Smooth muscle cell (in vitro differentiated cells): ENCODE results near the gene APEH. TPM values are rescaled to one million over a fixed set of nuclear protein-coding genes. Genes with fewer than 3 reads are reported as not detected.

Experiments
- DNase-seq: peaks from one replicate; lab custom pipeline; 2025; ENCODE audit not compliant: unreplicated experiment; lab: John Stamatoyannopoulos, UW
- H2AFZ ChIP-seq: fragments of 200-600 bp; sonication (generic); 2 replicates; pipeline ENCODE4 v1.6.0; 2016; ENCODE audit warnings: antibody characterized with exemption, low read depth, mild to moderate bottlenecking
- H3F3A ChIP-seq: fragments of 200-600 bp; sonication (generic); 2 replicates; pipeline ENCODE4 v1.6.0; 2017; ENCODE audit warnings: antibody characterized with exemption, low read depth
- H3K27ac ChIP-seq: fragments of 200-600 bp; sonication (generic); 2 replicates; pipeline ENCODE4 v1.5.1; 2016; ENCODE audit warnings: low read depth, mild to moderate bottlenecking
- H3K27me3 ChIP-seq: fragments of 200-600 bp; sonication (generic); 2 replicates; pipeline ENCODE4 v1.6.1; 2016; ENCODE audit warnings: low read depth, mild to moderate bottlenecking
- H3K36me3 ChIP-seq: fragments of 200-600 bp; sonication (generic); 2 replicates; pipeline ENCODE4 v1.5.1; 2016; ENCODE audit warnings: low read depth
- H3K4me1 ChIP-seq: fragments of 200-600 bp; sonication (generic); 2 replicates; pipeline ENCODE4 v1.5.1; 2016; ENCODE audit warnings: low read depth
- H3K4me2 ChIP-seq: fragments of 200-600 bp; sonication (generic); 2 replicates; pipeline ENCODE4 v1.6.0; 2016; ENCODE audit warnings: mild to moderate bottlenecking
- H3K4me3 ChIP-seq: fragments of 200-600 bp; sonication (generic); 2 replicates; pipeline ENCODE4 v1.5.1; 2016; ENCODE audit warnings: mild to moderate bottlenecking
- H3K79me2 ChIP-seq: fragments of 200-600 bp; sonication (generic); 2 replicates; pipeline ENCODE4 v1.6.0; 2016; ENCODE audit warnings: low read depth, mild to moderate bottlenecking
- H3K9ac ChIP-seq: fragments of 200-600 bp; sonication (generic); 2 replicates; pipeline ENCODE4 v1.6.0; 2016; ENCODE audit warnings: low read depth
- H3K9me3 ChIP-seq: fragments of 200-600 bp; sonication (generic); replicated peaks from 2 replicates; pipeline ENCODE4 v1.5.1; 2016; ENCODE audit warnings: low read depth
- H4K20me1 ChIP-seq: fragments of 200-600 bp; sonication (generic); 2 replicates; pipeline ENCODE4 v1.6.0; 2016; ENCODE audit warnings: low read depth
- WGBS: methylation state at CpG from one replicate; pipeline ENCODE4 v1.1.7; 2016; ENCODE audit warnings: low lambda C conversion rate; 5-methylcytosine and 5-hydroxymethylcytosine counted together
- polyA plus RNA-seq: library from polyadenylated mRNA; unstranded; fragments of >200 nt; fragmentation: Nextera tagmentation; extraction: Ambion mirVana; gene quantifications from 2 replicates; pipeline ENCODE4 v1.2.1, GENCODE V29; 2016
- total RNA-seq: library from RNA; depleted of rRNA; stranded (reverse); fragments of >200 nt; gene quantifications from 2 replicates; pipeline ENCODE4 v1.2.3, GENCODE V29; 2014
- TF ChIP-seq, protein P1 (sequence below): fragments of 200-600 bp; sonication (generic); IDR thresholded peaks from 2 replicates; pipeline ENCODE4 v1.5.1; 2017; ENCODE audit warnings: borderline replicate concordance, mild to moderate bottlenecking, antibody characterized with exemption; ENCODE audit not compliant: insufficient read depth, poor library complexity, severe bottlenecking

APEH gene
- total and polyA plus RNA-seq, 2 experiments from 2014 or later: 69.4 to 91.7 TPM

DNA sequence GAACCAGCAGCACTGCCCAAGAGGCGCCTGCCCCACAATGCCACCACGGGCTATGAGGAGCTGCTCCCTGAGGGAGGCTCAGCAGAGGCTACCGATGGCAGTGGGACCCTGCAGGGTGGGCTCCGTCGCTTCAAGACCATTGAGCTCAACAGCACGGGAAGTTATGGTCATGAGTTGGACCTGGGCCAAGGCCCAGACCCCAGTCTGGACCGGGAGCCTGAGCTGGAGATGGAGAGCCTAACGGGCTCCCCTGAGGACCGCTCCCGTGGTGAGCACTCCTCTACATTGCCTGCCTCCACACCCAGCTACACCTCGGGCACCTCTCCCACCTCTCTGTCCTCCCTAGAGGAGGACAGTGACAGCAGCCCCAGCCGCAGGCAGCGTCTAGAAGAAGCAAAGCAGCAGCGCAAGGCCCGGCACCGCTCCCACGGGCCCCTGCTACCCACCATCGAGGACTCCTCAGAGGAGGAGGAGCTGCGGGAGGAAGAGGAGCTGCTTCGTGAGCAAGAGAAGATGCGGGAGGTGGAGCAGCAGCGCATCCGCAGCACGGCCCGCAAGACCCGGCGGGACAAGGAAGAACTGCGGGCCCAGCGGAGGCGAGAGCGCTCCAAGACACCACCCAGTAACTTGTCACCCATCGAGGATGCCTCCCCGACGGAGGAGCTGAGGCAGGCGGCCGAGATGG lies 21.8 kb upstream of the APEH start:
- no peaks in the 10 kb centered on the region for H3K9me3 ChIP-seq
- no peak for DNase-seq
- no peak overlapping the region for H3K27ac ChIP-seq
- no peaks in the 10 kb centered on the region for H3K79me2 ChIP-seq
- no peaks in the 10 kb centered on the region for H3K36me3 ChIP-seq
- no peak overlapping the region for H3K9ac ChIP-seq
- H3K4me1 ChIP-seq: no peaks in the 10 kb centered on the region
- no peak overlapping the region for H2AFZ ChIP-seq
- no peaks in the 10 kb centered on the region for H3F3A ChIP-seq
- 95% methylated on average over 36 of the region's 36 CpGs for WGBS
- TF ChIP-seq, protein P1, sequence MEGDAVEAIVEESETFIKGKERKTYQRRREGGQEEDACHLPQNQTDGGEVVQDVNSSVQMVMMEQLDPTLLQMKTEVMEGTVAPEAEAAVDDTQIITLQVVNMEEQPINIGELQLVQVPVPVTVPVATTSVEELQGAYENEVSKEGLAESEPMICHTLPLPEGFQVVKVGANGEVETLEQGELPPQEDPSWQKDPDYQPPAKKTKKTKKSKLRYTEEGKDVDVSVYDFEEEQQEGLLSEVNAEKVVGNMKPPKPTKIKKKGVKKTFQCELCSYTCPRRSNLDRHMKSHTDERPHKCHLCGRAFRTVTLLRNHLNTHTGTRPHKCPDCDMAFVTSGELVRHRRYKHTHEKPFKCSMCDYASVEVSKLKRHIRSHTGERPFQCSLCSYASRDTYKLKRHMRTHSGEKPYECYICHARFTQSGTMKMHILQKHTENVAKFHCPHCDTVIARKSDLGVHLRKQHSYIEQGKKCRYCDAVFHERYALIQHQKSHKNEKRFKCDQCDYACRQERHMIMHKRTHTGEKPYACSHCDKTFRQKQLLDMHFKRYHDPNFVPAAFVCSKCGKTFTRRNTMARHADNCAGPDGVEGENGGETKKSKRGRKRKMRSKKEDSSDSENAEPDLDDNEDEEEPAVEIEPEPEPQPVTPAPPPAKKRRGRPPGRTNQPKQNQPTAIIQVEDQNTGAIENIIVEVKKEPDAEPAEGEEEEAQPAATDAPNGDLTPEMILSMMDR: no peak
- no peak overlapping the region for H3K4me2 ChIP-seq
- no peaks in the 10 kb centered on the region for H3K27me3 ChIP-seq
- H3K4me3 ChIP-seq: no peak overlapping the region
- no peaks in the 10 kb centered on the region for H4K20me1 ChIP-seq

DNA sequence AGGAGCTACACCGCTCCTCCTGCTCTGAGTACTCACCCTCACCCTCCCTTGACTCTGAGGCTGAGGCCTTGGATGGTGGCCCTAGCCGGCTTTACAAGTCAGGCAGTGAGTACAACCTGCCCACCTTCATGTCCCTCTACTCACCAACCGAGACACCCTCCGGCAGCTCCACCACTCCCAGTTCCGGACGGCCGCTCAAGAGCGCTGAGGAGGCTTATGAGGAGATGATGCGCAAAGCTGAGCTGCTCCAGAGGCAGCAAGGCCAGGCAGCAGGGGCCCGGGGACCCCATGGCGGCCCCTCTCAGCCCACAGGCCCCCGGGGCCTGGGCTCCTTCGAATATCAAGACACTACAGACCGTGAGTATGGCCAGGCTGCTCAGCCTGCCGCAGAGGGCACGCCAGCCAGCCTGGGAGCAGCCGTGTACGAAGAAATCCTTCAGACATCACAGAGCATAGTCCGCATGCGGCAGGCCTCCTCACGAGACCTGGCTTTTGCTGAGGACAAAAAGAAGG lies 21.2 kb upstream of the APEH start:
- 93% methylated on average over 21 of the region's 21 CpGs for WGBS
- no peak for DNase-seq
- TF ChIP-seq, protein P1: no peak
- Histone ChIP-seq H3K4me3 (no peak overlapping the region), H3K36me3 (no peaks in the 10 kb centered on the region), H3K4me2 (no peak overlapping the region), H3K79me2 (no peaks in the 10 kb centered on the region), H3K27ac (no peak overlapping the region), H3K4me1 (no peaks in the 10 kb centered on the region), H3K9me3 (no peaks in the 10 kb centered on the region), H3K9ac (no peak overlapping the region), H4K20me1 (no peaks in the 10 kb centered on the region), H3F3A (no peaks in the 10 kb centered on the region), H3K27me3 (no peaks in the 10 kb centered on the region), H2AFZ (no peak overlapping the region)

DNA sequence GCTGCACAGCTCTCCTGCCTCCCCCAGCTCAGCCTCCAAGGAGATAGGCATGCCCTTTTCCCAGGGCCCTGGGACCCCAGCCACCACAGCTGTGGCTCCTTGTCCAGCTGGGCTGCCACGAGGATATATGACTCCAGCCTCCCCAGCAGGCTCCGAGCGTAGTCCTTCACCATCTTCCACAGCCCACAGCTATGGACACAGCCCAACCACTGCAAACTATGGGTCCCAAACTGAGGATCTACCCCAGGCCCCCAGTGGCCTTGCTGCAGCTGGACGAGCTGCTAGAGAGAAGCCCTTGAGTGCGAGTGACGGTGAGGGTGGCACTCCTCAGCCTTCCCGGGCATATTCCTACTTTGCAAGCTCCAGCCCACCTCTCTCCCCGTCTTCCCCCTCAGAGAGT lies 20.5 kb upstream of the APEH start:
- H3K36me3 ChIP-seq: no peaks in the 10 kb centered on the region
- no peak overlapping the region for H3K4me2 ChIP-seq
- no peak overlapping the region for H3K4me3 ChIP-seq
- no peak overlapping the region for H3K27ac ChIP-seq
- WGBS: 87% methylated on average over 8 of the region's 8 CpGs
- H3K4me1 ChIP-seq: no peaks in the 10 kb centered on the region
- no peaks in the 10 kb centered on the region for H3K9me3 ChIP-seq
- DNase-seq: no peak
- H4K20me1 ChIP-seq: no peaks in the 10 kb centered on the region
- H3K9ac ChIP-seq: no peak overlapping the region
- no peaks in the 10 kb centered on the region for H3F3A ChIP-seq
- TF ChIP-seq, protein P1: no peak
- H2AFZ ChIP-seq: no peak overlapping the region
- H3K27me3 ChIP-seq: no peaks in the 10 kb centered on the region
- no peaks in the 10 kb centered on the region for H3K79me2 ChIP-seq
